A549 (cell line): ENCODE data around the gene BCR. TPM values are rescaled to one million over a fixed set of nuclear protein-coding genes. Genes with fewer than 3 reads are reported as not detected.

Source experiments
- ATAC-seq, 2 experiments: fragments of 200-7000 bp in 1 of 2; fragments of >200 bp in 1 of 2; cut with Nextera tagmentation in 1 of 2; cut with Tn5 transposase in 1 of 2; 3 replicates each; pipeline versions ENCODE4 v1.8.0 to v1.9.1; 2018 to 2020; ENCODE audit warnings: mild to moderate bottlenecking in 1 of 2, moderate library complexity in 1 of 2
- CTCF ChIA-PET: fragments of 300-600 bp; sonication (Branson Sonifier 250); formaldehyde crosslinking; extraction: SDS; loops from one replicate; lab custom pipeline; 2021; ENCODE audit warnings: antibody characterized with exemption, inconsistent platforms; lab: Yijun Ruan, JAX
- POLR2A ChIA-PET: fragments of 350-600 bp; formaldehyde crosslinking; extraction: SDS; loops from one replicate; lab custom pipeline; 2021; ENCODE audit warnings: antibody characterized with exemption, inconsistent platforms; lab: Yijun Ruan, JAX
- DNase-seq, 2 experiments: peaks; one replicate each; pipeline versions ENCODE4 v3.0.0 to v3.0.0-alpha.2; 2011 to 2016; ENCODE audit warnings: low read depth in 1 of 2, low spot score in 1 of 2
- FAIRE-seq: peaks from 2 replicates; lab custom pipeline; 2011; peaks lifted over from hg19 to GRCh38; lab: Jason Lieb, UNC
- H3K27ac ChIP-seq, 2 experiments: fragments of >200 bp; sonication (Bioruptor Twin); formaldehyde crosslinking; 3 replicates each; pipeline ENCODE4 v1.5.1; 2016 to 2017
- H3K4me1 ChIP-seq: fragments of >200 bp; sonication (Bioruptor Twin); formaldehyde crosslinking; 3 replicates; pipeline ENCODE4 v1.6.1; 2016
- H3K4me2 ChIP-seq: fragments of >200 bp; sonication (Bioruptor Twin); formaldehyde crosslinking; 3 replicates; pipeline ENCODE4 v1.6.1; 2016
- H3K4me3 ChIP-seq: fragments of >200 bp; sonication (Bioruptor Twin); formaldehyde crosslinking; 3 replicates; pipeline ENCODE4 v1.5.1; 2016
- H3K9me3 ChIP-seq: fragments of >200 bp; sonication (Bioruptor Twin); formaldehyde crosslinking; 3 replicates; pipeline ENCODE4 v1.6.1; 2016
- BCL3 ChIP-seq: fragments of >200 bp; sonication (Bioruptor Twin); formaldehyde crosslinking; IDR thresholded peaks from 3 replicates; pipeline ENCODE4 v1.6.1; 2016
- BHLHE40 ChIP-seq: IDR thresholded peaks from 2 replicates; pipeline ENCODE4 v1.6.1; 2012; ENCODE audit warnings: low read depth, low read length, inconsistent platforms
- CBX2 ChIP-seq: fragments of 200-600 bp; sonication (generic); IDR thresholded peaks from 2 replicates; pipeline ENCODE4 v1.6.1; 2016; ENCODE audit warnings: low read depth, mild to moderate bottlenecking, borderline replicate concordance
- CBX8 ChIP-seq: fragments of 200-600 bp; sonication (generic); IDR thresholded peaks from 2 replicates; pipeline ENCODE4 v1.6.1; 2016
- CEBPB ChIP-seq, 2 experiments: fragments of >200 bp in 1 of 2; sonication (Bioruptor Twin) in 1 of 2; formaldehyde crosslinking in 1 of 2; IDR thresholded peaks; 2 replicates each; pipeline ENCODE4 v1.6.1; 2012 to 2016
- CTCF ChIP-seq: fragments of >200 bp; sonication (Bioruptor Twin); formaldehyde crosslinking; IDR thresholded peaks from 3 replicates; pipeline ENCODE4 v1.5.1; 2016
- ELK1 ChIP-seq: fragments of 150-350 bp; IDR thresholded peaks from 2 replicates; pipeline ENCODE4 v1.6.1; 2014; ENCODE audit warnings: low read depth, mild to moderate bottlenecking, low read length
- FOXS1 ChIP-seq: fragments of 250-450 bp; sonication (Bioruptor Pico); IDR thresholded peaks from 2 replicates; pipeline ENCODE4 v1.5.0; 2020; ENCODE audit warnings: mild to moderate bottlenecking, moderate library complexity
- GATA3 ChIP-seq: IDR thresholded peaks from 2 replicates; pipeline ENCODE4 v1.6.1; 2012; ENCODE audit warnings: borderline replicate concordance
- HMGXB4 ChIP-seq: fragments of 250-450 bp; sonication (Bioruptor Pico); IDR thresholded peaks from 2 replicates; pipeline ENCODE4 v1.5.0; 2021; ENCODE audit warnings: mild to moderate bottlenecking, moderate library complexity, borderline replicate concordance
- HOXB13 ChIP-seq: fragments of 250-450 bp; sonication (Bioruptor Pico); IDR thresholded peaks from 2 replicates; pipeline ENCODE4 v1.5.0; 2020; ENCODE audit warnings: low read depth, mild to moderate bottlenecking, moderate library complexity
- HOXB5 ChIP-seq: fragments of 250-450 bp; sonication (Bioruptor Pico); IDR thresholded peaks from 2 replicates; pipeline ENCODE4 v1.5.0; 2020; ENCODE audit warnings: mild to moderate bottlenecking, moderate library complexity
- MAZ ChIP-seq: fragments of 150-350 bp; IDR thresholded peaks from 2 replicates; pipeline ENCODE4 v1.6.1; 2014; ENCODE audit warnings: antibody characterized with exemption, low read depth, low read length, borderline replicate concordance
- NFE2L2 ChIP-seq: fragments of 150-350 bp; conservative IDR thresholded peaks from 2 replicates; pipeline ENCODE4 v1.6.1; 2014; ENCODE audit warnings: low read length
- NPAS2 ChIP-seq: fragments of 250-450 bp; sonication (Bioruptor Pico); IDR thresholded peaks from 2 replicates; pipeline ENCODE4 v1.8.0; 2022; ENCODE audit warnings: mild to moderate bottlenecking, moderate library complexity, borderline replicate concordance
- POLR2A ChIP-seq: IDR thresholded peaks from 2 replicates; pipeline ENCODE4 v1.6.1; 2012; ENCODE audit warnings: mild to moderate bottlenecking, low read length
- RAD21 ChIP-seq, 2 experiments: fragments of >200 bp in 1 of 2; sonication (Bioruptor Twin) in 1 of 2; formaldehyde crosslinking in 1 of 2; IDR thresholded peaks in 1 of 2; conservative IDR thresholded peaks in 1 of 2; 2 replicates in 1 of 2; 3 replicates in 1 of 2; pipeline ENCODE4 v1.6.1; 2012 to 2018; ENCODE audit warnings: inconsistent platforms in 1 of 2
- RNF2 ChIP-seq: fragments of 200-600 bp; sonication (generic); IDR thresholded peaks from 2 replicates; pipeline ENCODE4 v1.6.1; 2016; ENCODE audit warnings: low read depth, mild to moderate bottlenecking, antibody characterized with exemption, moderate library complexity, borderline replicate concordance
- SREBF2 ChIP-seq: fragments of 450-650 bp; IDR thresholded peaks from 2 replicates; pipeline ENCODE4 v1.6.1; 2014; ENCODE audit warnings: mild to moderate bottlenecking, moderate library complexity
- TFCP2L1 ChIP-seq: fragments of 250-450 bp; sonication (Bioruptor Pico); IDR thresholded peaks from 2 replicates; pipeline ENCODE4 v1.5.0; 2021; ENCODE audit warnings: mild to moderate bottlenecking
- ZSCAN20 ChIP-seq: fragments of 250-450 bp; sonication (Bioruptor Pico); IDR thresholded peaks from 2 replicates; pipeline ENCODE4 v1.8.0; 2022; ENCODE audit warnings: mild to moderate bottlenecking, moderate library complexity
- WGBS: methylation state at CpG from one replicate; pipeline ENCODE4 v1.1.6; 2017; ENCODE audit errors: missing lambda C conversion rate; 5-methylcytosine and 5-hydroxymethylcytosine counted together
- polyA plus RNA-seq, 4 experiments: library from polyadenylated mRNA; depleted of rRNA in 3 of 4; stranded (reverse); fragments of >200 nt; fragmentation: RNase III in 1 of 4; extraction: RNeasy Plus Mini Kit Qiagen cat#74134 plus additional on column Dnase treatment in 1 of 4; gene quantifications; 2 replicates in 3 of 4; 3 replicates in 1 of 4; pipeline ENCODE4 v1.2.3, GENCODE V29; 2011 to 2017

The BCR gene
- polyA plus RNA-seq, 2 of the 4 experiments (the other 2 are of a cell fraction) = 14.7 to 16.4 TPM

GRCh38 chr22:23305321-23305910 is 125.1 kb downstream of the BCR start:
- ChIA-PET POLR2A (no interaction called here), CTCF (interaction anchor here (1.5 to 2.2 kb wide), 2 partner anchors 15 to 24 kb away, joined by 3 to 6 read pairs; no protein-coding TSS in a partner anchor)
- DNase-seq (no peak), FAIRE-seq (no peak), ATAC-seq (no peak)
- TF ChIP-seq RAD21 (conservative IDR thresholded peaks at IDR 0.05 in 1 of 2, IDR thresholded peaks at IDR 0.05 in 1 of 2) (no peak), NPAS2 (CRISPR knock-in tag) (no peak), BCL3 (no peak), CEBPB (IDR thresholded peaks at IDR 0.05) (no peak), NFE2L2 (no peak), RNF2 (no peak), CBX2 (no peak)
- 90% methylated on average over 8 of the region's 9 CpGs for WGBS
- no peaks in the 10 kb centered on the region for H3K9me3 ChIP-seq
- H3K4me3 ChIP-seq = no peak overlapping the region
- no peaks in the 10 kb centered on the region for H3K4me1 ChIP-seq
- H3K4me2 ChIP-seq = no peak overlapping the region
- no peak overlapping the region for H3K27ac ChIP-seq

GRCh38 chr22:23305922-23306374 is 125.6 kb downstream of the BCR start:
- Histone ChIP-seq H3K4me1 (no peaks in the 10 kb centered on the region), H3K4me3 (no peak overlapping the region), H3K27ac (no peak overlapping the region), H3K9me3 (no peaks in the 10 kb centered on the region)
- no peak for ATAC-seq
- CTCF ChIA-PET = interaction anchor here (1.0 to 2.2 kb wide), 2 partner anchors 16 to 80 kb away, joined by 4 to 6 read pairs; no protein-coding TSS in a partner anchor
- DNase-seq = no peak
- TF ChIP-seq CBX2 (no peak), POLR2A (no peak), BCL3 (no peak), BHLHE40 (no peak), ZSCAN20 (CRISPR knock-in tag) (no peak), ELK1 (no peak), TFCP2L1 (CRISPR knock-in tag) (no peak), NFE2L2 (no peak), CTCF (no peak)
- TF ChIP-seq, all 56 proteins: peak for 0
- no peak for FAIRE-seq
- POLR2A ChIA-PET = no interaction called here
- no peak overlapping the region for H3K4me2 ChIP-seq
- WGBS = 94% methylated on average over 6 of the region's 11 CpGs

GRCh38 chr22:23306438-23306921 is 126.2 kb downstream of the BCR start:
- 89% methylated on average over 10 of the region's 11 CpGs for WGBS
- CTCF ChIA-PET = interaction anchor here (0.9 to 2.2 kb wide), 3 partner anchors 16 to 79 kb away, joined by 3 to 6 read pairs (median 4); no protein-coding TSS in a partner anchor

More at GRCh38 chr22:23306438-23306921, 126.2 kb downstream of the BCR start:
- no peak for ATAC-seq
- POLR2A ChIA-PET = no interaction called here
- no peak for DNase-seq
- TF ChIP-seq HOXB5 (no peak), GATA3 (no peak), MAZ (no peak), CBX8 (no peak), CBX2 (no peak), HMGXB4 (no peak), HOXB13 (CRISPR knock-in tag) (no peak), RAD21 (conservative IDR thresholded peaks at IDR 0.05 in 1 of 2, IDR thresholded peaks at IDR 0.05 in 1 of 2) (no peak), SREBF2 (no peak), FOXS1 (CRISPR knock-in tag) (no peak), NPAS2 (CRISPR knock-in tag) (no peak)
- TF ChIP-seq, all 56 proteins: peak for 0
- Histone ChIP-seq H3K4me3 (no peak overlapping the region), H3K27ac (no peak overlapping the region), H3K4me2 (no peak overlapping the region), H3K9me3 (no peaks in the 10 kb centered on the region), H3K4me1 (no peaks in the 10 kb centered on the region)
- no peak for FAIRE-seq
